Measurements from ENCODE around the gene BRAF. TPM values are rescaled to one million over a fixed set of nuclear protein-coding genes. Genes with fewer than 3 reads are reported as not detected.
"Not testable (repeated sequence)": the region's sequence is repeated elsewhere in the genome, so short reads cannot be mapped to it uniquely, and the experiment has no call there.

BRAF gene
- total RNA-seq, 1 experiment from 2014 or later: 15.2 TPM

DNA sequence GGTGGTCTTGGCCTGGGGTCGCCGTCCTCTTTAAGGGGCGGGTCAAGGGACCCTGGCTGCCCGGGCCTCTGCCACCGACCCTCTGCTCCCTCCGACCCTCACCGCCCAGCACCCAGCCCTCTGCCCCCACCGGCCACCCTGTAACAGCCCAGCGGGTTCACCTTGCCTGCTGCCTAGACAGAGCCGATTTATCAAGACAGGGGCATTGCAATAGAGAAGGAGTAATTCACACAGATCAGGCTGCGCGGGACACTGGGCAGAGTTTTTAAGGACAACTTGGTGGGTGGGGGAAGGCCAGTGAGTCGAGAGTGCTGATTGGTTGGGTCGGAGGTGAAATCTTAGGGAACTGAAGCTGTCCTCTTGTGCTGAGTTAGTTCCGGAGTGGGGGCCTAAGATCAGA lies 252.8 kb downstream of the BRAF start:
- H3K4me2 ChIP-seq (ENCODE audit: low read length): peak overlapping the region; percentile 79
- H3K4me3 ChIP-seq (ENCODE audit: low read length): peak overlapping the region; percentile 53; the same call in 1 of the 2 replicates
- BruUV-seq (replicated peaks): no TSS peak
- H3K9me3 ChIP-seq (ENCODE audit: low read length): no peaks in the 10 kb centered on the region
- ChIA-PET CTCF (no interaction called here), POLR2A (ENCODE audit: unreplicated experiment) (no interaction called here)
- H3K36me3 ChIP-seq (ENCODE audit: low read depth, low read length): no peaks in the 10 kb centered on the region
- no peak for DNase-seq
- TF ChIP-seq EZH2phosphoT487 (IDR thresholded peaks at IDR 0.05; ENCODE audit: borderline replicate concordance, low read length): no peak
- TF ChIP-seq, protein P1, sequence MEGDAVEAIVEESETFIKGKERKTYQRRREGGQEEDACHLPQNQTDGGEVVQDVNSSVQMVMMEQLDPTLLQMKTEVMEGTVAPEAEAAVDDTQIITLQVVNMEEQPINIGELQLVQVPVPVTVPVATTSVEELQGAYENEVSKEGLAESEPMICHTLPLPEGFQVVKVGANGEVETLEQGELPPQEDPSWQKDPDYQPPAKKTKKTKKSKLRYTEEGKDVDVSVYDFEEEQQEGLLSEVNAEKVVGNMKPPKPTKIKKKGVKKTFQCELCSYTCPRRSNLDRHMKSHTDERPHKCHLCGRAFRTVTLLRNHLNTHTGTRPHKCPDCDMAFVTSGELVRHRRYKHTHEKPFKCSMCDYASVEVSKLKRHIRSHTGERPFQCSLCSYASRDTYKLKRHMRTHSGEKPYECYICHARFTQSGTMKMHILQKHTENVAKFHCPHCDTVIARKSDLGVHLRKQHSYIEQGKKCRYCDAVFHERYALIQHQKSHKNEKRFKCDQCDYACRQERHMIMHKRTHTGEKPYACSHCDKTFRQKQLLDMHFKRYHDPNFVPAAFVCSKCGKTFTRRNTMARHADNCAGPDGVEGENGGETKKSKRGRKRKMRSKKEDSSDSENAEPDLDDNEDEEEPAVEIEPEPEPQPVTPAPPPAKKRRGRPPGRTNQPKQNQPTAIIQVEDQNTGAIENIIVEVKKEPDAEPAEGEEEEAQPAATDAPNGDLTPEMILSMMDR (conservative IDR thresholded peaks at IDR 0.05; ENCODE audit: low read depth, low read length): no peak
- TF ChIP-seq EZH2 (IDR thresholded peaks at IDR 0.05; ENCODE audit: low read length, unreplicated experiment): no peak
- peaks cover 15% of the 10 kb centered on the region; the same call in 1 of the 2 replicates for H3K79me2 ChIP-seq (ENCODE audit: low read length)
- peak overlapping the region; percentile 61 for H2AFZ ChIP-seq (ENCODE audit: low read length)
- H3K27ac ChIP-seq (ENCODE audit: low read length): no peak overlapping the region
- H3K9ac ChIP-seq (ENCODE audit: low read length): no peak overlapping the region
- ATAC-seq: no peak
- intact Hi-C loops (cut with micrococcal nuclease): loop anchor here (10.0 kb wide), 2 partner anchors 133 to 253 kb away; partner anchors contain the start of gene BRAF
- peaks cover 29% of the 10 kb centered on the region for H3K4me1 ChIP-seq (ENCODE audit: insufficient read depth, low read length)
- no peaks in the 10 kb centered on the region for H3F3A ChIP-seq (ENCODE audit: low read length, unreplicated experiment)
- H4K20me1 ChIP-seq (ENCODE audit: low read length): no peaks in the 10 kb centered on the region
- no peaks in the 10 kb centered on the region for H3K27me3 ChIP-seq (ENCODE audit: low read length)
- no peaks in the 10 kb centered on the region for H3K9me2 ChIP-seq (replicated peaks; ENCODE audit: low read length)

DNA sequence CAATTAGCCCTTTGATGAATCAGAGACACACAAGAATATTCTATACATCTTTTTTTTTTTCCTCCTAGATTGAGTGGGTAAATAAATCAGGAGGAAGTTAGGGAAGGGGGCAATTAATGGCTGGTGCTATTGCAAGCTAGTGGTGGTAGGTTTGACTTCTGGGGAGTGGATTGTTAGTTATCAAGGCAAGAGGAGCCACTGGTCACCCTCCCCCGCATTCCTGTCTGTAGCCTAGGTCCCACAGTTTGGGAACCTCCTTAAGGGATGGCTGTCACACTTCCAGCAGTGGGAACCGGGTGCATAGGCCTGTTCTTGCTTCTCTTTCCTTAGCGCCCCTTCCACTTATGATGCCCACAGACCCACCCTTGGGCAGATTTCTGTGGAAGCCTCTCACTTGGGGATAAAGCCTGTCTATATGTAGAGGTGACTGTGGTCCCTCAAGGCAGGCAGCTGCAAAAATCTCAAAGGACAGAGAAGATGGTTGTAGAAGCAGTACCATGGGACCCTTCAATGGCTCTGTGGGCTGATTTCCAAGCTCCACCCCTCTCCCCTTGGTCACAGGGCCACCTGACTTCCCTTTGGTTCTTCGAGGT lies 254.3 kb downstream of the BRAF start:
- Histone ChIP-seq H4K20me1 (ENCODE audit: low read length) (no peaks in the 10 kb centered on the region), H2AFZ (ENCODE audit: low read length) (no peak overlapping the region), H3K9ac (ENCODE audit: low read length) (no peak overlapping the region), H3K9me3 (ENCODE audit: low read length) (no peaks in the 10 kb centered on the region), H3K79me2 (ENCODE audit: low read length) (peaks cover 15% of the 10 kb centered on the region; the same call in 1 of the 2 replicates), H3K9me2 (replicated peaks; ENCODE audit: low read length) (no peaks in the 10 kb centered on the region), H3K4me2 (ENCODE audit: low read length) (no peak overlapping the region), H3K4me1 (ENCODE audit: insufficient read depth, low read length) (peaks cover 26% of the 10 kb centered on the region), H3K27me3 (ENCODE audit: low read length) (no peaks in the 10 kb centered on the region), H3K4me3 (ENCODE audit: low read length) (no peak overlapping the region), H3K36me3 (ENCODE audit: low read depth, low read length) (no peaks in the 10 kb centered on the region), H3F3A (ENCODE audit: low read length, unreplicated experiment) (no peaks in the 10 kb centered on the region), H3K27ac (ENCODE audit: low read length) (no peak overlapping the region)
- ChIA-PET CTCF (no interaction called here), POLR2A (ENCODE audit: unreplicated experiment) (no interaction called here)
- intact Hi-C loops (cut with micrococcal nuclease): loop anchor here (10.0 kb wide), 2 partner anchors 134 to 254 kb away; partner anchors contain the start of gene BRAF
- no peak for ATAC-seq
- no TSS peak for BruUV-seq (replicated peaks)
- no peak for DNase-seq
- TF ChIP-seq EZH2phosphoT487 (IDR thresholded peaks at IDR 0.05; ENCODE audit: borderline replicate concordance, low read length) (no peak), EZH2 (IDR thresholded peaks at IDR 0.05; ENCODE audit: low read length, unreplicated experiment) (no peak)
- TF ChIP-seq, protein P1 (conservative IDR thresholded peaks at IDR 0.05; ENCODE audit: low read depth, low read length): no peak

DNA sequence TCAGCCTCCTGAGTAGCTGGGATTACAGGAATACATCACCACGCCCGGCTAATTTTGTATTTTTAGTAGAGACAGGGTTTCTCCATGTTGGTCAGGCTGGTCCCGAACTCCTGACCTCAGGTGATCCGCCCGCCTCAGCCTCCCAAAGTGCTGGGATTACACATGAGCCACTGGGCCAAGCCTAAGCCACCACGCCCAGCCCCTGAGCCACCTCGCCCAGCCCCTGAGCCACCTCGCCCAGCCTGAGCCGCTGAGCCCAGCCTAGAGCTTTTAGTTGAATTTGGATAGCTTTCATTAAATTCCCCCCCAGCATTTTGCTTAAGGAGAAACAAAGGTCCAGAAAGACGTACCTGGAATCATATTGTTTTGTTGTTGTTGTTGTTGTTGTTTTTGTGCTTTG lies 254.9 kb downstream of the BRAF start:
- H3K27ac ChIP-seq (ENCODE audit: low read length); H3K9me2 ChIP-seq (replicated peaks; ENCODE audit: low read length); H3K79me2 ChIP-seq (ENCODE audit: low read length); H3K36me3 ChIP-seq (ENCODE audit: low read depth, low read length); H3K4me3 ChIP-seq (ENCODE audit: low read length); H3K4me2 ChIP-seq (ENCODE audit: low read length); H3F3A ChIP-seq (ENCODE audit: low read length, unreplicated experiment); H3K9me3 ChIP-seq (ENCODE audit: low read length); H4K20me1 ChIP-seq (ENCODE audit: low read length); DNase-seq; ATAC-seq; CTCF ChIA-PET; BruUV-seq (replicated peaks); POLR2A ChIA-PET (ENCODE audit: unreplicated experiment); H3K27me3 ChIP-seq (ENCODE audit: low read length); H2AFZ ChIP-seq (ENCODE audit: low read length); H3K9ac ChIP-seq (ENCODE audit: low read length): not testable (repeated sequence)
- peaks cover 21% of the 10 kb centered on the region for H3K4me1 ChIP-seq (ENCODE audit: insufficient read depth, low read length)
- intact Hi-C loops (cut with micrococcal nuclease): loop anchor here (10.0 kb wide), 2 partner anchors 135 to 255 kb away; partner anchors contain the start of gene BRAF

Data from PC-3 (cell line).